HG03521 (cell line): ENCODE measurements around the gene MMADHC.

ENCODE experiments used
- ATAC-seq: cut with Tn5 transposase; IDR thresholded peaks from one replicate; pipeline ENCODE4 v1.9.1; 2021; ENCODE audit warnings: mild to moderate bottlenecking, moderate library complexity; ENCODE audit not compliant: unreplicated experiment

The MMADHC gene

GRCh38 chr2:149559341-149560068 is 28.1 kb downstream of the MMADHC start:
- ATAC-seq = no peak

DNA sequence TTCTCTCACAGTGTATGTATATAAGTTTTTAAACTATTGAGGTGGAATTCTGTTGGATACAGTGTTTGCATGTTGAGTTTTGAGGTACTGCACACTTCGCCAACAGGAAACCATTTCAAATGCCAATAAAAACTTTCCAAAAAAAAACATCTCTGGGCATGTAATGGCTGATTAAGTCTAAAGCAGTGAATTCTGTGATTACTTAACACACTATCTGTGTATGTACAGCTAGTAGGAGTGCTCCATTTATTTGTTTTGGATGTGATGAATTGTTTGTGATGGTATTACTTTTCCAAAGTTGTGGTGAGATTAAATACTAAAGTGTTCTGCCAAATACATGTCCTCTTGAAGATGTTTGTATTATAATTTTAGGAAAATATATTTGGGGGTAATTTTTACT is 31.1 kb downstream of the MMADHC start:
- no peak for ATAC-seq

DNA sequence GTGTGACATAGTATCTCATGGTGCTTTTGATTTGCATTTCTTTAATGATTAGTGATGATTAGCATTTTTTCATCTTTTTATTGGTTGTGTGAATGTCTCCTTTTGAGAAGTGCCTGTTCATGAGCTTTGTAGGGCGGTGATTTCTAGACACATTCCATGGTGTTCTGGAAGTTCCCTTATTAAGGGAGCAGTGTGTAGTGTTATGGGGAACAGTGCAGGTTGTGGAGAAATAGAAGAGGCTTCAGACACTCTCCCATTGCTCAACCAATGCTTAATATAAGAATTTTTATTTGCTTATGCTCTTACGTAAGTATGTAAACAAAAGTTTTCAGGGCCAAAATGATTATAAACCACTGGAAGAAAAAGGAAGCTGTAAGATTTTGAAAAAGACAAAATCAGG is 34.7 kb downstream of the MMADHC start:
- ATAC-seq = no peak

- no peak for ATAC-seq
These were observed 35.3 kb downstream of the MMADHC start for GRCh38 chr2:149552226-149552625.

GRCh38 chr2:149544692-149545091 is 42.9 kb downstream of the MMADHC start:
- ATAC-seq = no peak

- ATAC-seq = no peak
These were observed 43.7 kb downstream of the MMADHC start for GRCh38 chr2:149543845-149544244.

GRCh38 chr2:149540138-149540537 is 47.4 kb downstream of the MMADHC start:
- no peak for ATAC-seq

GRCh38 chr2:149538138-149538833 is 49.3 kb downstream of the MMADHC start:
- no peak for ATAC-seq

DNA sequence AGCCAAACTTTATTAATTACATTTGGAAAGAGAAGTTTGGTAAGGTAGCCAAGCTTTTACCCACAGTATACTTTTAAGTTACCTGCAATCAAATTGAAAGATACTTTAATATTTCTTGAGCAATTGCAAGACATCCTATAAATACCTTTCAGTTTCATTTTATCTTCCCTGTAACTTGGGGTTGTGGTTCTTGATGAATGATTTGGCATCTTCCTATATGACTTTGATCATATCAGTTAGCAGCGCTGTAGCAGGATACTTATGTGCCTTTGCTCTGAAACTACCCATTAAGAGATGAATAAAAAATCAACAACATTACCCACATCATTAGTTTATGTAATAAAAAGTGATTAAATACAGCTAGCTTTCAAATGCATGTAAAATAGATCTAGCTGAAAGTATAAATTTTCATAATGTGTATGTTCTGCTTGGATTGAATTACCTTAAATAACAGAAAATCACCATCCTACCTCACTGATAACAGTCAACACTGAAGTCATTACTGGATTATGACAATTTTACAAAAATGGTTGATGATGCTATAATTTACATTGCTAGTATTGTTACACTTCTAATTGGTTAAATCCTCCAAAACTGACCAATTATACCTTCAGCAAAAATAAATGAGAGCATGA is 50.4 kb downstream of the MMADHC start:
- ATAC-seq = no peak

GRCh38 chr2:149536649-149537048 is 50.9 kb downstream of the MMADHC start:
- no peak for ATAC-seq

- no peak for ATAC-seq
These were observed 52.9 kb downstream of the MMADHC start for GRCh38 chr2:149534674-149535073.

GRCh38 chr2:149528983-149529382 is 58.6 kb downstream of the MMADHC start:
- ATAC-seq = no peak

DNA sequence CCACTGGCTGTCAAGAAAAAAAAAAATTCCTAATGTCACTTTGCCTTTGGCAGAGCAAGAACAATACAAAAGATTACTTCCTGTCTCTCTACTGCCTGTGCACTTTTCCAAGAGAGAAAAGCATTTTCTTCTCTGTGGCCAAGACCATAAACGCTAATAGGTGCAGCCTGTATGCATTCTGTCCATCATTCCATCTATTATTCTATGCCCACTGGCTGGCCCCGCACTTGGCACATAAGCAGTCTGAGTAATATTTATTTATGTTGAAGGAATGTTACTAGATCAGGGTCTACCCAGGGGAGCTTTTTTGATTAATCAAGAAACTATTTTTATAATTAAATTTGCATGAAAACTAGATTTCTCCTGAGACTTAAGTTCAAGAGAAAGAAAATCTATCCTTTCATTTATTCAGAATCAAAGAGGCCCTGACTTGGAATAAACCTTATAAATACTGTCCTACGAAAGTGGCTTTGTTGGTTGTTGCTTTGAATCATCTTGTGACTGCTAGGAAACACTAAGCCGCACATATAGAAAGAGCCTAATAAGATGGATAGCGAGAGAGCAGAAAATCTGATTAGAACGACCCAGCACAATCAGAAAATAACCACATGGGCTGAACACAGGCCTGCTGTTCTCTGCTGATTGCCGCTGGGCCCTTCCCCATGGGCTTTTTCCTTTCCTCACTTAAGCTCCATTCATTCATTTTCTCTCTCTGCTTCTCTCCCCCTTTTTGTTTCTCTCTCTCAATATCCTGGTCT is 59.4 kb downstream of the MMADHC start:
- no peak for ATAC-seq

GRCh38 chr2:149526689-149527088 is 60.9 kb downstream of the MMADHC start:
- ATAC-seq = no peak

DNA sequence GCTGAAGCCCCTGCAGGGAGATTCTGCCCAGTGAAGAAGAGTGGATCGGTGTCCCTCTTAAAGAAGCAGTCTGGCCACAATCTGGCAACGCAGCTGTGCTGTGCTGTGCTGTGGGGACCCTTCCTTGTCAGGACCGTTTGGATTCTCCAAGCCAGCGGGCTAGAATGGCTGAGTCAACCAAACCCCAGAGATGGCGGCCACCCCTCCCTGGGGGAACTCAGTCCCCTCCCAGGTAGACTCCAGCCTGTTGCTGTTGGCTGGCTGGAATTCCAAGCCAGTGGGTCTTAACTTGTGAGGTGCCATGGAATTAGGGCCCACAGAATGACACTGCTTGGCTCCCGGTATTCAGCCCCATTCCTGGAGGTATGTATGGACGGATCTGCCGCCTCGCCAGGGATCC is 62.3 kb downstream of the MMADHC start:
- ATAC-seq = no peak
